HepG2 (cell line): ENCODE results near the gene EEFSEC. TPM values are rescaled to one million over a fixed set of nuclear protein-coding genes. Genes with fewer than 3 reads are reported as not detected.
A peak's percentile ranks its signal among the peaks of the same experiment; 100 is the strongest.

Source experiments
- ARID2 ChIP-seq: sonication (generic); formaldehyde crosslinking; IDR thresholded peaks from 2 replicates; pipeline ENCODE4 v1.8.1; 2022; ENCODE audit warnings: mild to moderate bottlenecking, missing genetic modification reagents, borderline replicate concordance
- ARNTL ChIP-seq: sonication (generic); formaldehyde crosslinking; IDR thresholded peaks from 2 replicates; pipeline ENCODE4 v1.4.0; 2020; ENCODE audit warnings: mild to moderate bottlenecking, missing genetic modification reagents
- CAMTA2 ChIP-seq: sonication (generic); formaldehyde crosslinking; IDR thresholded peaks from 2 replicates; pipeline ENCODE4 v1.4.0; 2020; ENCODE audit warnings: mild to moderate bottlenecking, missing genetic modification reagents, borderline replicate concordance
- ERF ChIP-seq: IDR thresholded peaks from 2 replicates; pipeline ENCODE4 v1.6.1; 2018; ENCODE audit warnings: missing biosample characterization, missing genetic modification reagents
- HNRNPL ChIP-seq: fragments of 200-400 bp; formaldehyde crosslinking; IDR thresholded peaks from 2 replicates; pipeline ENCODE4 v1.6.1; 2017; ENCODE audit warnings: mild to moderate bottlenecking, low read depth, low read length
- MIXL1 ChIP-seq: IDR thresholded peaks from 2 replicates; pipeline ENCODE4 v1.6.1; 2016
- NCOA1 ChIP-seq: sonication (generic); formaldehyde crosslinking; IDR thresholded peaks from 2 replicates; pipeline ENCODE4 v1.9.0; 2021; ENCODE audit warnings: missing genetic modification reagents
- NCOA2 ChIP-seq: sonication (generic); formaldehyde crosslinking; IDR thresholded peaks from 2 replicates; pipeline ENCODE4 v1.8.0; 2022; ENCODE audit warnings: inconsistent platforms
- NR2F1 ChIP-seq, 2 experiments: fragments of 450-650 bp in 1 of 2; formaldehyde crosslinking in 1 of 2; IDR thresholded peaks; 2 replicates each; pipeline versions ENCODE4 v1.5.0 to v1.6.1; 2016 to 2020; ENCODE audit warnings: mild to moderate bottlenecking in 1 of 2, missing compliant biosample characterization in 1 of 2, missing genetic modification reagents in 1 of 2, moderate library complexity in 1 of 2
- RARA ChIP-seq: IDR thresholded peaks from 2 replicates; pipeline ENCODE4 v1.6.1; 2016; ENCODE audit warnings: missing genetic modification reagents, missing compliant biosample characterization
- RBFOX2 ChIP-seq: fragments of 200-400 bp; formaldehyde crosslinking; IDR thresholded peaks from 2 replicates; pipeline ENCODE4 v1.6.1; 2017; ENCODE audit warnings: low read depth, mild to moderate bottlenecking, low read length
- SMAD1 ChIP-seq: sonication (generic); formaldehyde crosslinking; IDR thresholded peaks from 2 replicates; pipeline ENCODE4 v1.4.0; 2020; ENCODE audit warnings: missing genetic modification reagents, low read depth, mild to moderate bottlenecking, borderline replicate concordance
- SOX6 ChIP-seq, 2 experiments: fragments of 450-650 bp in 1 of 2; sonication (generic) in 1 of 2; formaldehyde crosslinking in 1 of 2; IDR thresholded peaks; 2 replicates each; pipeline versions ENCODE4 v1.4.0 to v1.6.1; 2017 to 2020; ENCODE audit warnings: antibody characterized with exemption in 1 of 2, mild to moderate bottlenecking in 1 of 2, missing genetic modification reagents in 1 of 2
- ZEB1 ChIP-seq: IDR thresholded peaks from 2 replicates; pipeline ENCODE4 v1.6.1; 2012; ENCODE audit warnings: mild to moderate bottlenecking, low read depth, inconsistent platforms; ENCODE audit not compliant: insufficient replicate concordance
- ZNF549 ChIP-seq: sonication (generic); formaldehyde crosslinking; IDR thresholded peaks from 2 replicates; pipeline ENCODE4 v1.5.0; 2020; ENCODE audit warnings: missing genetic modification reagents
- ZNF788 ChIP-seq: sonication (generic); formaldehyde crosslinking; IDR thresholded peaks from 2 replicates; pipeline ENCODE4 v1.5.0; 2020; ENCODE audit warnings: mild to moderate bottlenecking, missing genetic modification reagents, borderline replicate concordance
- polyA plus RNA-seq, 8 experiments: library from polyadenylated mRNA; depleted of rRNA in 3 of 8; stranded (reverse) in 7 of 8; unstranded in 1 of 8; fragments of >200 nt; fragmentation: Illumina TruSeq in 4 of 8; extraction: Trizol in 4 of 8; gene quantifications; 2 replicates each; pipeline versions ENCODE4 v1.2.1 to v1.2.3, GENCODE V29; 2011 to 2016; ENCODE audit warnings: low read depth in 4 of 8, missing spikeins in 1 of 8, mixed read lengths in 1 of 8; ENCODE audit not compliant: insufficient read depth in 1 of 8
- total RNA-seq, 5 experiments: library from RNA; depleted of rRNA; stranded (reverse); fragments of >200 nt; fragmentation: Illumina TruSeq; extraction: Trizol; gene quantifications; 2 replicates each; pipeline ENCODE4 v1.2.3, GENCODE V29; 2016; ENCODE audit warnings: low read depth in 1 of 5
- TF ChIP-seq, protein P1 (sequence below): sonication (generic); formaldehyde crosslinking; IDR thresholded peaks from 2 replicates; pipeline ENCODE4 v1.5.0; 2020; ENCODE audit warnings: mild to moderate bottlenecking, missing genetic modification reagents
- TF ChIP-seq, protein P2 (sequence below): sonication (generic); formaldehyde crosslinking; conservative IDR thresholded peaks from 2 replicates; pipeline ENCODE4 v1.5.0; 2020; ENCODE audit warnings: missing genetic modification reagents
- TF ChIP-seq, protein P3 (sequence below): sonication (generic); formaldehyde crosslinking; IDR thresholded peaks from 2 replicates; pipeline ENCODE4 v1.4.0; 2020; ENCODE audit warnings: missing genetic modification reagents, borderline replicate concordance
- TF ChIP-seq, protein P4 (sequence below): IDR thresholded peaks from 2 replicates; pipeline ENCODE4 v1.6.1; 2018; ENCODE audit warnings: missing genetic modification reagents, mild to moderate bottlenecking, missing compliant biosample characterization

Gene EEFSEC
- total and polyA plus RNA-seq, 2 of the 13 experiments (the other 11 are each of a cell fraction or from before 2014, with no cell fraction given), result 6.4 to 24.2 TPM

DNA sequence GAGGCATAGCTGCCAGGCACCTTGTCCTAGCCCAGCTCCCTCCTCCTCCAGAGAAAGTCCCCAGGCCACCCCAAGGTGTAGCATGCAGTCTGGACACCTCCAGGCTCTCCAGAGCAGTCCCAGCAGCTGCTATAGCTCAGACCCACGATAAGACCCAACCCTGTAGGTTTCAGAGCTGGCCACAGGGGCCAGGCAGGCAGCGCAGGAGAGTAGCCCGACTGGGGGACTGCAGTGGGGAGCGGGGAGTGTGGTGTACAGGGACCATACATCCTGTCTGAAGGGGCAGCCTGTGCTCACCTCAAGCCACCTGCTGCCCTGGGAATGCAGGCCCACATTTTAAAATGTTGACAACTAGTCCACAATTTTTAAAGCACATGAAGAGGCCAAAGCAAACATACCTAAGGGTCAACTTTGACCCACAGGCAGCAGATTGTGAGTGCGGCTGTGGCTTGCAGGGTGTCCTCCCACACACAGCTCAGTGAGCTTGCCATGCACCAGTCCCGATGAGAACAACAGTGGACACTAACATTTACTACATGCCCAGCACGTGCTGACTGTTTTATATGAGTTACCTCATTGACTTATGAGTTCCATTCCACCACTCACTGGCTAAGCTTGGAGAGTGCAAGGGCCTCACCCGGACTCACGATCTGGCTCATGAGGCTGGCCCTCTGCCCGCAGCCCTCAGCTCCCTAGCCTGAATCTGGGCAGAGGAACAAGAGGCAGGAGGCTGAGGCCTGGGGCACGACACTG lies 232.0 kb downstream of the EEFSEC start (continued):
- TF ChIP-seq CAMTA2 (CRISPR knock-in tag) (no peak), ARID2 (no peak), NCOA2 (CRISPR knock-in tag) (peak; percentile 45), RBFOX2 (no peak), HNRNPL (0 out of 2 replicates have a peak, but pooled peaks have one; percentile 31), ZEB1 (no peak), NR2F1 (CRISPR knock-in tag; IDR thresholded peaks at IDR 0.05) (peak; percentile 14 to 49; a peak in 1 of 4 replicates), ZNF549 (no peak), NCOA1 (CRISPR knock-in tag) (0 out of 2 replicates have a peak, but pooled peaks have one; percentile 34), ARNTL (CRISPR knock-in tag) (no peak), RARA (peak; percentile 54), MIXL1 (CRISPR knock-in tag) (no peak), SMAD1 (CRISPR knock-in tag) (peak; percentile 53; the same call in 1 of the 2 replicates), ERF (CRISPR knock-in tag) (0 out of 2 replicates have a peak, but pooled peaks have one; percentile 61), ZNF788 (peak; percentile 43; the same call in 1 of the 2 replicates), SOX6 (IDR thresholded peaks at IDR 0.05) (no peak), SOX6 (CRISPR knock-in tag; IDR thresholded peaks at IDR 0.05) (peak; percentile 71)
- TF ChIP-seq, protein P1, sequence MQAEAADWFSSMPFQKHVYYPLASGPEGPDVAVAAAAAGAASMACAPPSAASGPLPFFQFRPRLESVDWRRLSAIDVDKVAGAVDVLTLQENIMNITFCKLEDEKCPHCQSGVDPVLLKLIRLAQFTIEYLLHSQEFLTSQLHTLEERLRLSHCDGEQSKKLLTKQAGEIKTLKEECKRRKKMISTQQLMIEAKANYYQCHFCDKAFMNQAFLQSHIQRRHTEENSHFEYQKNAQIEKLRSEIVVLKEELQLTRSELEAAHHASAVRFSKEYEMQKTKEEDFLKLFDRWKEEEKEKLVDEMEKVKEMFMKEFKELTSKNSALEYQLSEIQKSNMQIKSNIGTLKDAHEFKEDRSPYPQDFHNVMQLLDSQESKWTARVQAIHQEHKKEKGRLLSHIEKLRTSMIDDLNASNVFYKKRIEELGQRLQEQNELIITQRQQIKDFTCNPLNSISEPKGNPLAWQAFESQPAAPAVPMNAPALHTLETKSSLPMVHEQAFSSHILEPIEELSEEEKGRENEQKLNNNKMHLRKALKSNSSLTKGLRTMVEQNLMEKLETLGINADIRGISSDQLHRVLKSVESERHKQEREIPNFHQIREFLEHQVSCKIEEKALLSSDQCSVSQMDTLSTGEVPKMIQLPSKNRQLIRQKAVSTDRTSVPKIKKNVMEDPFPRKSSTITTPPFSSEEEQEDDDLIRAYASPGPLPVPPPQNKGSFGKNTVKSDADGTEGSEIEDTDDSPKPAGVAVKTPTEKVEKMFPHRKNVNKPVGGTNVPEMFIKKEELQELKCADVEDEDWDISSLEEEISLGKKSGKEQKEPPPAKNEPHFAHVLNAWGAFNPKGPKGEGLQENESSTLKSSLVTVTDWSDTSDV (CRISPR knock-in tag), result no peak
- TF ChIP-seq, protein P2, sequence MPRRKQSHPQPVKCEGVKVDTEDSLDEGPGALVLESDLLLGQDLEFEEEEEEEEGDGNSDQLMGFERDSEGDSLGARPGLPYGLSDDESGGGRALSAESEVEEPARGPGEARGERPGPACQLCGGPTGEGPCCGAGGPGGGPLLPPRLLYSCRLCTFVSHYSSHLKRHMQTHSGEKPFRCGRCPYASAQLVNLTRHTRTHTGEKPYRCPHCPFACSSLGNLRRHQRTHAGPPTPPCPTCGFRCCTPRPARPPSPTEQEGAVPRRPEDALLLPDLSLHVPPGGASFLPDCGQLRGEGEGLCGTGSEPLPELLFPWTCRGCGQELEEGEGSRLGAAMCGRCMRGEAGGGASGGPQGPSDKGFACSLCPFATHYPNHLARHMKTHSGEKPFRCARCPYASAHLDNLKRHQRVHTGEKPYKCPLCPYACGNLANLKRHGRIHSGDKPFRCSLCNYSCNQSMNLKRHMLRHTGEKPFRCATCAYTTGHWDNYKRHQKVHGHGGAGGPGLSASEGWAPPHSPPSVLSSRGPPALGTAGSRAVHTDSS, result no peak
- TF ChIP-seq, protein P3, sequence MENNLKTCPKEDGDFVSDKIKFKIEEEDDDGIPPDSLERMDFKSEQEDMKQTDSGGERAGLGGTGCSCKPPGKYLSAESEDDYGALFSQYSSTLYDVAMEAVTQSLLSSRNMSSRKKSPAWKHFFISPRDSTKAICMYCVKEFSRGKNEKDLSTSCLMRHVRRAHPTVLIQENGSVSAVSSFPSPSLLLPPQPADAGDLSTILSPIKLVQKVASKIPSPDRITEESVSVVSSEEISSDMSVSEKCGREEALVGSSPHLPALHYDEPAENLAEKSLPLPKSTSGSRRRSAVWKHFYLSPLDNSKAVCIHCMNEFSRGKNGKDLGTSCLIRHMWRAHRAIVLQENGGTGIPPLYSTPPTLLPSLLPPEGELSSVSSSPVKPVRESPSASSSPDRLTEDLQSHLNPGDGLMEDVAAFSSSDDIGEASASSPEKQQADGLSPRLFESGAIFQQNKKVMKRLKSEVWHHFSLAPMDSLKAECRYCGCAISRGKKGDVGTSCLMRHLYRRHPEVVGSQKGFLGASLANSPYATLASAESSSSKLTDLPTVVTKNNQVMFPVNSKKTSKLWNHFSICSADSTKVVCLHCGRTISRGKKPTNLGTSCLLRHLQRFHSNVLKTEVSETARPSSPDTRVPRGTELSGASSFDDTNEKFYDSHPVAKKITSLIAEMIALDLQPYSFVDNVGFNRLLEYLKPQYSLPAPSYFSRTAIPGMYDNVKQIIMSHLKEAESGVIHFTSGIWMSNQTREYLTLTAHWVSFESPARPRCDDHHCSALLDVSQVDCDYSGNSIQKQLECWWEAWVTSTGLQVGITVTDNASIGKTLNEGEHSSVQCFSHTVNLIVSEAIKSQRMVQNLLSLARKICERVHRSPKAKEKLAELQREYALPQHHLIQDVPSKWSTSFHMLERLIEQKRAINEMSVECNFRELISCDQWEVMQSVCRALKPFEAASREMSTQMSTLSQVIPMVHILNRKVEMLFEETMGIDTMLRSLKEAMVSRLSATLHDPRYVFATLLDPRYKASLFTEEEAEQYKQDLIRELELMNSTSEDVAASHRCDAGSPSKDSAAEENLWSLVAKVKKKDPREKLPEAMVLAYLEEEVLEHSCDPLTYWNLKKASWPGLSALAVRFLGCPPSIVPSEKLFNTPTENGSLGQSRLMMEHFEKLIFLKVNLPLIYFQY (CRISPR knock-in tag), result no peak; the same call in 1 of the 2 replicates
- TF ChIP-seq, protein P4, sequence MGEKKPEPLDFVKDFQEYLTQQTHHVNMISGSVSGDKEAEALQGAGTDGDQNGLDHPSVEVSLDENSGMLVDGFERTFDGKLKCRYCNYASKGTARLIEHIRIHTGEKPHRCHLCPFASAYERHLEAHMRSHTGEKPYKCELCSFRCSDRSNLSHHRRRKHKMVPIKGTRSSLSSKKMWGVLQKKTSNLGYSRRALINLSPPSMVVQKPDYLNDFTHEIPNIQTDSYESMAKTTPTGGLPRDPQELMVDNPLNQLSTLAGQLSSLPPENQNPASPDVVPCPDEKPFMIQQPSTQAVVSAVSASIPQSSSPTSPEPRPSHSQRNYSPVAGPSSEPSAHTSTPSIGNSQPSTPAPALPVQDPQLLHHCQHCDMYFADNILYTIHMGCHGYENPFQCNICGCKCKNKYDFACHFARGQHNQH (CRISPR knock-in tag), result peak; percentile 76; the same call in 1 of the 2 replicates
